B cell (primary cell): ENCODE measurements around the gene TMCO6. TPM values are rescaled to one million over a fixed set of nuclear protein-coding genes. Genes with fewer than 3 reads are reported as not detected.

Experiments used
- ATAC-seq: fragments of 200-7000 bp; cut with Tn5 transposase; one replicate; pipeline ENCODE4 v1.10.0; 2021; ENCODE audit warnings: low read depth, mild to moderate bottlenecking, moderate number of reproducible peaks, moderate library complexity
- CTCF ChIA-PET: fragments of 350-600 bp; sonication (Branson Sonifier 250); formaldehyde crosslinking; loops from one replicate; lab custom pipeline; 2021; ENCODE audit warnings: antibody characterized with exemption, inconsistent platforms; lab: Charles Lee
- POLR2A ChIA-PET: fragments of 350-600 bp; sonication (Branson Sonifier 250); formaldehyde crosslinking; loops from one replicate; lab custom pipeline; 2021; ENCODE audit warnings: antibody characterized with exemption; lab: Charles Lee
- DNase-seq: peaks from one replicate; pipeline ENCODE4 v3.0.0; 2013
- H2AFZ ChIP-seq: 2 replicates; pipeline ENCODE4 v1.6.1; 2012; ENCODE audit warnings: mild to moderate bottlenecking, low read depth, low read length; ENCODE audit not compliant: insufficient read depth, poor library complexity, severe bottlenecking
- H3K27ac ChIP-seq, 2 donors: 1 replicate in 1 of 2; 2 replicates in 1 of 2; pipeline ENCODE4 v1.5.1; 2012 to 2013; ENCODE audit warnings: low read length in 2 of 2, mild to moderate bottlenecking in 2 of 2, moderate library complexity in 1 of 2
- H3K27me3 ChIP-seq, 4 experiments: fragments of 200-600 bp in 1 of 4; sonication (generic) in 1 of 4; replicated peaks in 1 of 4; 1 replicate in 2 of 4; 2 replicates in 2 of 4; pipeline versions ENCODE4 v1.6.1 to v1.7.0; 2013 to 2016; ENCODE audit warnings: low read length in 3 of 4, mild to moderate bottlenecking in 2 of 4, mixed read lengths in 1 of 4, moderate library complexity in 1 of 4; ENCODE audit not compliant: insufficient read depth in 4 of 4, control insufficient read depth in 3 of 4; ENCODE audit errors: control extremely low read depth in 1 of 4
- H3K36me3 ChIP-seq, 2 experiments: replicated peaks in 1 of 2; 1 replicate in 1 of 2; 2 replicates in 1 of 2; pipeline versions ENCODE4 v1.6.1 to v1.7.1; 2013; ENCODE audit warnings: low read length in 1 of 2; ENCODE audit not compliant: insufficient read depth in 2 of 2, control insufficient read depth in 1 of 2; ENCODE audit errors: control extremely low read depth in 1 of 2, extremely low read depth in 1 of 2
- H3K4me1 ChIP-seq, 2 donors: fragments of 200-600 bp in 1 of 2; sonication (generic) in 1 of 2; 1 replicate in 1 of 2; 2 replicates in 1 of 2; pipeline versions ENCODE4 v1.5.1 to v1.6.1; 2013 to 2017; ENCODE audit warnings: low read length in 2 of 2; ENCODE audit not compliant: control insufficient read depth in 2 of 2, insufficient read depth in 2 of 2
- H3K4me2 ChIP-seq: replicated peaks from 2 replicates; pipeline ENCODE3; 2012; ENCODE audit warnings: mild to moderate bottlenecking, low read depth, low read length; ENCODE audit not compliant: poor library complexity, severe bottlenecking
- H3K4me3 ChIP-seq, 5 experiments: fragments of 200-600 bp in 1 of 5; sonication (generic) in 1 of 5; 1 replicate in 3 of 5; 2 replicates in 2 of 5; pipeline versions ENCODE4 v1.5.1 to v1.7.0; 2011 to 2016; ENCODE audit warnings: low read length in 4 of 5, mild to moderate bottlenecking in 4 of 5, low read depth in 2 of 5, control low read depth in 1 of 5, moderate library complexity in 1 of 5; ENCODE audit not compliant: insufficient read depth in 1 of 5; ENCODE audit errors: control extremely low read depth in 1 of 5, extremely low read depth in 1 of 5
- H3K79me2 ChIP-seq: fragments of 200-600 bp; sonication (generic); one replicate; pipeline ENCODE4 v1.6.0; 2016; ENCODE audit warnings: low read length; ENCODE audit not compliant: control insufficient read depth, insufficient read depth
- H3K9ac ChIP-seq: fragments of 200-600 bp; sonication (generic); 2 replicates; pipeline ENCODE4 v1.6.1; 2017; ENCODE audit warnings: mild to moderate bottlenecking, low read length, moderate library complexity
- H3K9me3 ChIP-seq, 3 donors: one replicate each; pipeline versions ENCODE4 v1.6.1 to v1.7.1; 2013; ENCODE audit warnings: low read length in 2 of 3; ENCODE audit not compliant: control insufficient read depth in 2 of 3, insufficient read depth in 1 of 3; ENCODE audit errors: control extremely low read depth in 1 of 3
- H4K20me1 ChIP-seq: 2 replicates; pipeline ENCODE4 v1.6.0; 2012; ENCODE audit warnings: mild to moderate bottlenecking, low read length; ENCODE audit not compliant: insufficient read depth, control insufficient read depth, poor library complexity, severe bottlenecking
- H3K27ac Mint-ChIP-seq: one replicate; pipeline ENCODE4 v1.8.0; 2021; ENCODE audit warnings: mixed read lengths
- H3K27me3 Mint-ChIP-seq: one replicate; pipeline ENCODE4 v1.8.0; 2021; ENCODE audit warnings: mixed read lengths
- H3K4me1 Mint-ChIP-seq: one replicate; pipeline ENCODE4 v1.8.0; 2021; ENCODE audit warnings: mixed read lengths
- H3K4me3 Mint-ChIP-seq: one replicate; pipeline ENCODE4 v1.8.0; 2021; ENCODE audit warnings: mixed read lengths
- H3K9me3 Mint-ChIP-seq: one replicate; pipeline ENCODE4 v1.8.0; 2022; ENCODE audit warnings: mixed read lengths; ENCODE audit not compliant: insufficient read depth
- CTCF ChIP-seq: fragments of 200-600 bp; IDR thresholded peaks from one replicate; pipeline ENCODE4 v1.8.0; 2022; ENCODE audit warnings: antibody characterized with exemption, mild to moderate bottlenecking
- EZH2 ChIP-seq: IDR thresholded peaks from 2 replicates; pipeline ENCODE4 v1.6.1; 2012; ENCODE audit warnings: borderline replicate concordance, low read depth, mild to moderate bottlenecking, moderate library complexity, low read length; ENCODE audit not compliant: insufficient read depth, poor library complexity, severe bottlenecking
- WGBS: methylation state at CpG from one replicate; pipeline ENCODE4 v1.1.5; 2013; ENCODE audit warnings: missing lambda C conversion rate; ENCODE audit not compliant: insufficient coverage; 5-methylcytosine and 5-hydroxymethylcytosine counted together
- intact Hi-C: fragments of 100-400 bp; cut with micrococcal nuclease; formaldehyde crosslinking; loops from one replicate; pipeline ENCODE4 v1.10.0; 2022
- polyA plus RNA-seq: library from polyadenylated mRNA; depleted of rRNA; stranded (reverse); fragments of >200 nt; gene quantifications from 2 replicates; pipeline ENCODE4 v1.2.3, GENCODE V29; 2012
- total RNA-seq, 2 donors: library from RNA; stranded (reverse); fragments of 120-200 nt in 1 of 2; gene quantifications; 1 replicate in 1 of 2; 2 replicates in 1 of 2; pipeline versions ENCODE4 v1.2.3 to v1.2.4, GENCODE V29; 2013 to 2022

TMCO6 gene
- total and polyA plus RNA-seq, 2 donors (not counting 1 experiment from before 2014, with no cell fraction given) = 33.3 to 70.4 TPM

DNA sequence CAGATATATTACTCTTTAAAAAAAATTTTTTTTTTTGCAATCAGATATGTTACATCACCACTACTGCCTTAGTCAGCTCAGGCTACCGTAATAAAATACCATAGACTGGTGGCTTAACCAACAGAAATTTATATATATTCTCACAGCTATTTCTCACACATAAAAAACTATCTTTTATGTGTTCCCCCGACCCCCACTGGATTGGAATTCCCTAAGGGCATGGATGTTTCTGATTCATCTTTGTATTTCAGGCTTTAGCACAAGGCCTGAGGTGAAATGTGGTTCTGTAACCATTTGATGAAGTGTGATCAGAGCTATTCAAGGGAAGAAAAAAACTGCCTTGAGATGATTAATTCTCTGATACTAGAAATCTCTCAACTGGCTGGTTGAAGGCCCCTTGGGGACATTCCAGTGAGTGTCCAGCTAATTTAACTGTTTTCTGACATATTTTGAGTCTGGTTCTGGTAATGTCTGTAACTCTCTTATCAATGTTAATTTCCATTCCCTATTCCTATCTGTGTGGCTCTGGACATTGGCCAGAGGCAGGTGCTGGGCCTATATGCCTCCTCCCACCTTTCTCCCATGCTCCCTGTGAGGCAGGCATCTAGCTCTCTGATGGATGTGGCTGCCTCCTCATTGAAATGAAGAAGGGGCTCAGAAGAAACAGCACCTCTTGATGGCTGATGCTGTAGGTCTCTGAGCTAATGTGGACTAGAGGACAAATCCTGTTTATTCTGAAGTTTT, 8.8 kb upstream of the TMCO6 start:
- Mint-ChIP-seq H3K4me3 (no peak overlapping the region), H3K27me3 (peaks cover 22% of the 10 kb centered on the region), H3K4me1 (peaks cover 21% of the 10 kb centered on the region), H3K27ac (no peak overlapping the region), H3K9me3 (peaks cover 3% of the 10 kb centered on the region)
- Histone ChIP-seq H3K9me3 (peaks cover 0 to 13% (median 8%) of the 10 kb centered on the region in 3 donors), H3K4me2 (no peak overlapping the region), H3K27ac (no peak overlapping the region), H3K9ac (no peak overlapping the region), H3K4me1 (peaks cover 16 to 19% of the 10 kb centered on the region in 2 donors), H3K79me2 (no peaks in the 10 kb centered on the region), H3K4me3 (peak overlapping the region in 1 of 5 experiments; percentile 38), H4K20me1 (no peaks in the 10 kb centered on the region), H3K27me3 (peaks cover 0 to 37% (median 14%) of the 10 kb centered on the region in 4 experiments), H2AFZ (no peak overlapping the region), H3K36me3 (no peaks in the 10 kb centered on the region)
- ATAC-seq (no peak), DNase-seq (no peak)
- POLR2A ChIA-PET = interaction anchor here (0.8 kb wide), 1 partner anchor 17 kb away, joined by 3 read pairs; the partner anchor contains the start of genes IK and NDUFA2
- TF ChIP-seq CTCF (no peak), EZH2 (no peak)
- CTCF ChIA-PET = no interaction called here
- intact Hi-C loops = no loop called here
- 80% methylated on average over 1 of the region's 2 CpGs for WGBS

DNA sequence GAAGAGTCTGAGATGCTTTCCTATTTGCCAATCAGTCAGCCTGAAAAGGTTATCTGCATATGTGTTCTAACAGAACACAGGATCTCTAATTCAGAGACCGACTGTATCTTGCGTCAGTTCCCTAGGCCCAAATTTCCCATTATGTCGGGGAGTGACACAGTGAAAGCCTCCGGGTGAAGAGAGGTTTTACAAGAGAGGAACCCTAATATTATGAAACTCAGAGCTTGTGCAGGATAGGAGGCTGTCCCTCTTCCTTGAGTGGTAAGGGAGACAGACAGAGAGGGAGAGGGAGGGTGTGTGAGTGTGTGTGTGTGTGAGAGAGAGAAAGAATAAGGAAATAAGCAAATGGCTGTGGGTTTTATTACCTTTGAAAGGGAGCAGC, 8.2 kb upstream of the TMCO6 start:
- ChIA-PET POLR2A (no interaction called here), CTCF (interaction anchor here (1.2 kb wide), 1 partner anchor 78 kb away, joined by 4 read pairs; no protein-coding TSS in a partner anchor)
- Histone ChIP-seq H3K4me2 (no peak overlapping the region), H3K27ac (no peak overlapping the region), H3K4me3 (peak overlapping the region in 1 of 5 experiments; percentile 38), H3K27me3 (peaks cover 0 to 37% (median 14%) of the 10 kb centered on the region in 4 experiments), H3K4me1 (peaks cover 16 to 19% of the 10 kb centered on the region in 2 donors), H3K36me3 (no peaks in the 10 kb centered on the region), H3K79me2 (no peaks in the 10 kb centered on the region), H3K9ac (no peak overlapping the region), H3K9me3 (peaks cover 0 to 13% (median 8%) of the 10 kb centered on the region in 3 donors), H4K20me1 (no peaks in the 10 kb centered on the region), H2AFZ (no peak overlapping the region)
- ATAC-seq (no peak), DNase-seq (no peak)
- WGBS = 90% methylated on average over 4 of the region's 4 CpGs
- H3K9me3 Mint-ChIP-seq = peaks cover 3% of the 10 kb centered on the region
- peak overlapping the region; percentile 59 for H3K4me3 Mint-ChIP-seq
- H3K27ac Mint-ChIP-seq = no peak overlapping the region
- intact Hi-C loops = no loop called here
- H3K4me1 Mint-ChIP-seq = peaks cover 21% of the 10 kb centered on the region
- no peak for TF ChIP-seq CTCF
- TF ChIP-seq EZH2 = no peak
- peaks cover 22% of the 10 kb centered on the region for H3K27me3 Mint-ChIP-seq
